CD4-positive, alpha-beta T cell treated with Interleukin-4 for 1 hour (primary cell): ENCODE results near the gene SLC44A5.
"Not testable (repeated sequence)": the region's sequence is repeated elsewhere in the genome, so short reads cannot be mapped to it uniquely, and the experiment has no call there.

Experiments
- DNase-seq, 2 donors: peaks; one replicate each; pipeline ENCODE4 v3.0.0-alpha.2; 2020 to 2022

Gene SLC44A5

GRCh38 chr1:75354267-75354666 is 256.6 kb downstream of the SLC44A5 start:
- DNase-seq: not testable (repeated sequence)

GRCh38 chr1:75353051-75353450 is 257.9 kb downstream of the SLC44A5 start:
- DNase-seq: no peak

GRCh38 chr1:75345538-75346292 is 265.2 kb downstream of the SLC44A5 start:
- DNase-seq: no peak

GRCh38 chr1:75342786-75343185 is 268.1 kb downstream of the SLC44A5 start:
- no peak for DNase-seq

GRCh38 chr1:75341537-75341936 is 269.4 kb downstream of the SLC44A5 start:
- no peak for DNase-seq

- DNase-seq: no peak
These were observed 272.1 kb downstream of the SLC44A5 start for GRCh38 chr1:75338616-75339483.

- DNase-seq: no peak
These were observed 276.0 kb downstream of the SLC44A5 start for GRCh38 chr1:75334876-75335389.

GRCh38 chr1:75330624-75331023 is 280.3 kb downstream of the SLC44A5 start:
- DNase-seq: no peak

GRCh38 chr1:75328691-75329090 is 282.2 kb downstream of the SLC44A5 start:
- DNase-seq: no peak

GRCh38 chr1:75327395-75327794 is 283.5 kb downstream of the SLC44A5 start:
- DNase-seq: no peak

GRCh38 chr1:75317976-75318375 is 292.9 kb downstream of the SLC44A5 start:
- no peak for DNase-seq

- no peak for DNase-seq
These were observed 294.7 kb downstream of the SLC44A5 start for GRCh38 chr1:75316230-75316629.

- DNase-seq: no peak
These were observed 298.3 kb downstream of the SLC44A5 start for GRCh38 chr1:75312620-75313019.

- no peak for DNase-seq
These were observed 300.8 kb downstream of the SLC44A5 start for GRCh38 chr1:75310067-75310466.

- DNase-seq: no peak
These were observed 302.5 kb downstream of the SLC44A5 start for GRCh38 chr1:75308365-75308764.

- no peak for DNase-seq
These were observed 305.9 kb downstream of the SLC44A5 start for GRCh38 chr1:75305061-75305460.

- DNase-seq: no peak
These were observed 317.6 kb downstream of the SLC44A5 start for GRCh38 chr1:75293270-75293669.

- no peak for DNase-seq
These were observed 318.9 kb downstream of the SLC44A5 start for GRCh38 chr1:75292013-75292412.

- no peak for DNase-seq
These were observed 334.5 kb downstream of the SLC44A5 start for GRCh38 chr1:75276385-75276784.

- no peak for DNase-seq
These were observed 335.3 kb downstream of the SLC44A5 start for GRCh38 chr1:75275631-75276030.

GRCh38 chr1:75274920-75275506 is 335.9 kb downstream of the SLC44A5 start:
- no peak for DNase-seq

- DNase-seq: no peak
These were observed 337.8 kb downstream of the SLC44A5 start for GRCh38 chr1:75273110-75273509.

- no peak for DNase-seq
These were observed 345.1 kb downstream of the SLC44A5 start for GRCh38 chr1:75265792-75266191.
